HCT116 (cell line): ENCODE results near the gene RAB36.

ENCODE experiments used
- CTCF ChIP-seq, 3 experiments: fragments of 200-600 bp in 1 of 3; sonication (generic) in 1 of 3; IDR thresholded peaks in 2 of 3; conservative IDR thresholded peaks in 1 of 3; 2 replicates each; pipeline ENCODE4 v1.5.1; 2012 to 2017; ENCODE audit warnings: low read depth in 2 of 3, low read length in 2 of 3, antibody characterized with exemption in 1 of 3, borderline replicate concordance in 1 of 3, control low read depth in 1 of 3, mild to moderate bottlenecking in 1 of 3, mixed read lengths in 1 of 3, mixed run types in 1 of 3, moderate library complexity in 1 of 3; ENCODE audit not compliant: insufficient read depth in 1 of 3
- POLR2A ChIP-seq: IDR thresholded peaks from 2 replicates; pipeline ENCODE4 v1.7.0; 2011; ENCODE audit warnings: borderline replicate concordance; ENCODE audit not compliant: insufficient read depth, insufficient read length; ENCODE audit errors: extremely low read depth
- POLR2AphosphoS5 ChIP-seq: IDR thresholded peaks from 2 replicates; pipeline ENCODE4 v1.6.1; 2011; ENCODE audit warnings: mild to moderate bottlenecking, low read depth, low read length, moderate library complexity
- SRF ChIP-seq: IDR thresholded peaks from 2 replicates; pipeline ENCODE4 v1.6.1; 2012; ENCODE audit warnings: low read depth
- YY1 ChIP-seq: IDR thresholded peaks from 2 replicates; pipeline ENCODE4 v1.6.1; 2011; ENCODE audit warnings: low read length, low read depth, moderate library complexity, mild to moderate bottlenecking; ENCODE audit not compliant: insufficient replicate concordance; ENCODE audit errors: extremely low read depth
- ZNF274 ChIP-seq: fragments of 200-500 bp; sonication (Bioruptor generic); IDR thresholded peaks from 2 replicates; pipeline ENCODE4 v1.6.1; 2014; ENCODE audit warnings: mild to moderate bottlenecking, low read depth, low read length, inconsistent platforms
- TF ChIP-seq, protein P1 (sequence below): IDR thresholded peaks from 2 replicates; pipeline ENCODE4 v1.6.1; 2011; ENCODE audit warnings: mild to moderate bottlenecking, low read length, moderate library complexity; ENCODE audit not compliant: insufficient replicate concordance; ENCODE audit errors: extremely low read depth
- TF ChIP-seq, protein P2 (sequence below): IDR thresholded peaks from 2 replicates; pipeline ENCODE4 v1.6.1; 2012; ENCODE audit warnings: low read depth
- TF ChIP-seq, protein P3 (sequence below): IDR thresholded peaks from 2 replicates; pipeline ENCODE4 v1.6.1; 2012

DNA sequence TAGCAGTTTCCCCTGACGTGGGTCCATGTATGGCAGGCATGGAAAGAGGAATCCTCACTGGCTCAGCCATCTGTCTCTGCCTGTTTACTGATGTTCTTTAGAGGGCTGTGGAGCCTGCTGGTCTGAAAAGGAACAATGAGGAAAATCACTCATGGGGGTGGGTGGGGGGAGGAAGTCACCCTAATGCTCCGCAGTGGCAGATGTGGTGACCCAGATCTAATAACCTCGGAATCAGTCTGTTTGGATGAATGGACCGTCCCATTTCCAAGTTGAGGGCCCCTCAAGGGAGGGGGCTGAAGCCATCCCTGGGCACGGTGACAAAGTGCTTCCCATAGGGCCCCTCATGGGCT, 39.5 kb downstream of the RAB36 start:
- no peak for TF ChIP-seq CTCF (IDR thresholded peaks at IDR 0.05 in 2 of 3, conservative IDR thresholded peaks at IDR 0.05 in 1 of 3; ENCODE audit: borderline replicate concordance in 1 of 3, insufficient read depth in 1 of 3, low read depth in 2 of 3, low read length in 2 of 3)
- no peak for TF ChIP-seq YY1
- no peak for TF ChIP-seq SRF
- TF ChIP-seq, protein P1, sequence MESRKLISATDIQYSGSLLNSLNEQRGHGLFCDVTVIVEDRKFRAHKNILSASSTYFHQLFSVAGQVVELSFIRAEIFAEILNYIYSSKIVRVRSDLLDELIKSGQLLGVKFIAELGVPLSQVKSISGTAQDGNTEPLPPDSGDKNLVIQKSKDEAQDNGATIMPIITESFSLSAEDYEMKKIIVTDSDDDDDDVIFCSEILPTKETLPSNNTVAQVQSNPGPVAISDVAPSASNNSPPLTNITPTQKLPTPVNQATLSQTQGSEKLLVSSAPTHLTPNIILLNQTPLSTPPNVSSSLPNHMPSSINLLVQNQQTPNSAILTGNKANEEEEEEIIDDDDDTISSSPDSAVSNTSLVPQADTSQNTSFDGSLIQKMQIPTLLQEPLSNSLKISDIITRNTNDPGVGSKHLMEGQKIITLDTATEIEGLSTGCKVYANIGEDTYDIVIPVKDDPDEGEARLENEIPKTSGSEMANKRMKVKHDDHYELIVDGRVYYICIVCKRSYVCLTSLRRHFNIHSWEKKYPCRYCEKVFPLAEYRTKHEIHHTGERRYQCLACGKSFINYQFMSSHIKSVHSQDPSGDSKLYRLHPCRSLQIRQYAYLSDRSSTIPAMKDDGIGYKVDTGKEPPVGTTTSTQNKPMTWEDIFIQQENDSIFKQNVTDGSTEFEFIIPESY, result no peak
- TF ChIP-seq, protein P2, sequence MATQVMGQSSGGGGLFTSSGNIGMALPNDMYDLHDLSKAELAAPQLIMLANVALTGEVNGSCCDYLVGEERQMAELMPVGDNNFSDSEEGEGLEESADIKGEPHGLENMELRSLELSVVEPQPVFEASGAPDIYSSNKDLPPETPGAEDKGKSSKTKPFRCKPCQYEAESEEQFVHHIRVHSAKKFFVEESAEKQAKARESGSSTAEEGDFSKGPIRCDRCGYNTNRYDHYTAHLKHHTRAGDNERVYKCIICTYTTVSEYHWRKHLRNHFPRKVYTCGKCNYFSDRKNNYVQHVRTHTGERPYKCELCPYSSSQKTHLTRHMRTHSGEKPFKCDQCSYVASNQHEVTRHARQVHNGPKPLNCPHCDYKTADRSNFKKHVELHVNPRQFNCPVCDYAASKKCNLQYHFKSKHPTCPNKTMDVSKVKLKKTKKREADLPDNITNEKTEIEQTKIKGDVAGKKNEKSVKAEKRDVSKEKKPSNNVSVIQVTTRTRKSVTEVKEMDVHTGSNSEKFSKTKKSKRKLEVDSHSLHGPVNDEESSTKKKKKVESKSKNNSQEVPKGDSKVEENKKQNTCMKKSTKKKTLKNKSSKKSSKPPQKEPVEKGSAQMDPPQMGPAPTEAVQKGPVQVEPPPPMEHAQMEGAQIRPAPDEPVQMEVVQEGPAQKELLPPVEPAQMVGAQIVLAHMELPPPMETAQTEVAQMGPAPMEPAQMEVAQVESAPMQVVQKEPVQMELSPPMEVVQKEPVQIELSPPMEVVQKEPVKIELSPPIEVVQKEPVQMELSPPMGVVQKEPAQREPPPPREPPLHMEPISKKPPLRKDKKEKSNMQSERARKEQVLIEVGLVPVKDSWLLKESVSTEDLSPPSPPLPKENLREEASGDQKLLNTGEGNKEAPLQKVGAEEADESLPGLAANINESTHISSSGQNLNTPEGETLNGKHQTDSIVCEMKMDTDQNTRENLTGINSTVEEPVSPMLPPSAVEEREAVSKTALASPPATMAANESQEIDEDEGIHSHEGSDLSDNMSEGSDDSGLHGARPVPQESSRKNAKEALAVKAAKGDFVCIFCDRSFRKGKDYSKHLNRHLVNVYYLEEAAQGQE, result no peak
- TF ChIP-seq POLR2A, result no peak
- TF ChIP-seq, protein P3, sequence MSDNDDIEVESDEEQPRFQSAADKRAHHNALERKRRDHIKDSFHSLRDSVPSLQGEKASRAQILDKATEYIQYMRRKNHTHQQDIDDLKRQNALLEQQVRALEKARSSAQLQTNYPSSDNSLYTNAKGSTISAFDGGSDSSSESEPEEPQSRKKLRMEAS, result no peak
- TF ChIP-seq ZNF274, result no peak
- no peak for TF ChIP-seq POLR2AphosphoS5
